Thyroid gland (tissue), 4 donors: ENCODE results near the gene FSD1L.

Experiments used
- POLR2A ChIP-seq, 2 donors: fragments of 450-650 bp; IDR thresholded peaks; one replicate each; pipeline ENCODE4 v1.6.1; 2017; ENCODE audit warnings: antibody characterized with exemption in 2 of 2, mild to moderate bottlenecking in 2 of 2, moderate library complexity in 1 of 2
- TF ChIP-seq, protein P1 (sequence below), 6 experiments: fragments of 200-600 bp in 3 of 6; fragments of 450-650 bp in 3 of 6; sonication (generic) in 3 of 6; IDR thresholded peaks; one replicate each; pipeline ENCODE4 v1.5.1; 2016 to 2019; ENCODE audit warnings: antibody characterized with exemption in 6 of 6, mild to moderate bottlenecking in 2 of 6, inconsistent platforms in 1 of 6, moderate library complexity in 1 of 6

DNA sequence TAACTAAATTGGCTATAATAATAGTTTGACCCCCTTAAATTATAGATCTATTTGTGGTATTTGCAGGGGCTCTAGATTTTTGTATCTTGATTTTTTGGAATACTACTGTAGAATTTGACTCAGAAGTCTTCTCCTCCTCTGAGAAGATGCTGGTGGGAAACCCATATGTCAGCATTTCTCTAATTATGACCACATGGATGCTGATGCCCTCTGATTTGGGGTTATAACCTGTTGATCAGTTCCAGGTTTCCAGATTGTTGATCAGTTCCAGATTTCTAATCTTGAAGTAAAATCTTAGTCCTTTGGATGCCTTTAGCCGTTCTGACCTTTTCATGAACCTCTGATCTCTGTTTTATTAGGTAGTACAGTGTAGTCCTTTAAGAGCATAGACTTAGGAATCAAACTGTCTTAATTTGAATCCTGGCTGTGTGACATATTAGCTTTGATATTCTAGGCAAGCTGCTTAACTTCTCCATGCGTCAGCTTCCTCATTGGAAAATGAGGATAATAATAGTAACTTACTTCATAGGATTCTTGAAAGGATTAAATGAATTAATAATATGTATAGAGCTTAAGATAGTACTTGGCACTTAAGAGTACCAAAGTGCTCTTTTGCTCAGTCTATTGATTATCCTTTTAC, 8.1 kb downstream of the FSD1L start:
- TF ChIP-seq, protein P1, sequence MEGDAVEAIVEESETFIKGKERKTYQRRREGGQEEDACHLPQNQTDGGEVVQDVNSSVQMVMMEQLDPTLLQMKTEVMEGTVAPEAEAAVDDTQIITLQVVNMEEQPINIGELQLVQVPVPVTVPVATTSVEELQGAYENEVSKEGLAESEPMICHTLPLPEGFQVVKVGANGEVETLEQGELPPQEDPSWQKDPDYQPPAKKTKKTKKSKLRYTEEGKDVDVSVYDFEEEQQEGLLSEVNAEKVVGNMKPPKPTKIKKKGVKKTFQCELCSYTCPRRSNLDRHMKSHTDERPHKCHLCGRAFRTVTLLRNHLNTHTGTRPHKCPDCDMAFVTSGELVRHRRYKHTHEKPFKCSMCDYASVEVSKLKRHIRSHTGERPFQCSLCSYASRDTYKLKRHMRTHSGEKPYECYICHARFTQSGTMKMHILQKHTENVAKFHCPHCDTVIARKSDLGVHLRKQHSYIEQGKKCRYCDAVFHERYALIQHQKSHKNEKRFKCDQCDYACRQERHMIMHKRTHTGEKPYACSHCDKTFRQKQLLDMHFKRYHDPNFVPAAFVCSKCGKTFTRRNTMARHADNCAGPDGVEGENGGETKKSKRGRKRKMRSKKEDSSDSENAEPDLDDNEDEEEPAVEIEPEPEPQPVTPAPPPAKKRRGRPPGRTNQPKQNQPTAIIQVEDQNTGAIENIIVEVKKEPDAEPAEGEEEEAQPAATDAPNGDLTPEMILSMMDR (IDR thresholded peaks at IDR 0.05), result no peak
- no peak for TF ChIP-seq POLR2A (IDR thresholded peaks at IDR 0.05)
